Hippocampal formation (tissue), 2 donors: ENCODE results near the gene CAMLG.
A peak's percentile ranks its signal among the peaks of the same experiment; 100 is the strongest.
"Not testable (repeated sequence)": the region's sequence is repeated elsewhere in the genome, so short reads cannot be mapped to it uniquely, and the experiment has no call there.

Experiments
- DNase-seq, 2 donors: peaks; one replicate each; lab custom pipeline; 2025; lab: John Stamatoyannopoulos, UW

The CAMLG gene

GRCh38 chr5:134738133-134738962, at the start of gene CAMLG:
Gene CAMLG (plus strand): TSS chr5:134738548. CDS start chr5:134738621, 73 bp downstream.
- peak; percentile 94 to 97 for DNase-seq

GRCh38 chr5:134690144-134690543, 48.2 kb upstream of the CAMLG start:
- DNase-seq: not testable (repeated sequence)

GRCh38 chr5:134692722-134693121, 45.6 kb upstream of the CAMLG start:
- no peak for DNase-seq

GRCh38 chr5:134708301-134708700, 30.0 kb upstream of the CAMLG start:
- DNase-seq: no peak

GRCh38 chr5:134714120-134714519, 24.2 kb upstream of the CAMLG start:
- no peak for DNase-seq

GRCh38 chr5:134714541-134714940, 23.8 kb upstream of the CAMLG start:
- DNase-seq: no peak

GRCh38 chr5:134715466-134715865, 22.9 kb upstream of the CAMLG start:
- DNase-seq: not testable (repeated sequence)

GRCh38 chr5:134724872-134725271, 13.5 kb upstream of the CAMLG start:
- DNase-seq: no peak

- no peak for DNase-seq
These were observed 5.5 kb upstream of the CAMLG start for GRCh38 chr5:134732819-134733218.

GRCh38 chr5:134735243-134735642, 3.1 kb upstream of the CAMLG start:
- DNase-seq: no peak

GRCh38 chr5:134736173-134736812, 2.1 kb upstream of the CAMLG start:
- DNase-seq: no peak

- DNase-seq: no peak
These were observed 764 bp downstream of the CAMLG start for GRCh38 chr5:134738963-134739661.

- DNase-seq: no peak
These were observed 2.7 kb downstream of the CAMLG start for GRCh38 chr5:134741052-134741451.

- DNase-seq: no peak
These were observed 3.8 kb downstream of the CAMLG start for GRCh38 chr5:134742134-134742533.

GRCh38 chr5:134749415-134749814, 11.1 kb downstream of the CAMLG start:
- no peak for DNase-seq

- DNase-seq: no peak
These were observed 19.8 kb downstream of the CAMLG start for GRCh38 chr5:134758176-134758503.

GRCh38 chr5:134758504-134759341, 20.4 kb downstream of the CAMLG start, which contains the start of gene DDX46:
Gene DDX46 (plus strand): TSS chr5:134758779. CDS start chr5:134758939, 160 bp downstream.
- DNase-seq: peak; percentile 85 to 86

GRCh38 chr5:134767528-134768291, 29.4 kb downstream of the CAMLG start:
- DNase-seq: not testable (repeated sequence)

GRCh38 chr5:134769206-134769605, 30.9 kb downstream of the CAMLG start:
- no peak for DNase-seq

GRCh38 chr5:134772461-134773125, 34.2 kb downstream of the CAMLG start:
- DNase-seq: no peak
